Astrocyte (in vitro differentiated cells and primary cell): ENCODE data around the gene FAAH2. TPM values are rescaled to one million over a fixed set of nuclear protein-coding genes. Genes with fewer than 3 reads are reported as not detected.
A peak's percentile ranks its signal among the peaks of the same experiment; 100 is the strongest.
"Not testable (repeated sequence)": the region's sequence is repeated elsewhere in the genome, so short reads cannot be mapped to it uniquely, and the experiment has no call there.

Experiments
- DNase-seq: peaks from one replicate; pipeline ENCODE4 v3.0.0-alpha.2; 2010; ENCODE audit warnings: low read depth
- FAIRE-seq: peaks from 2 replicates; lab custom pipeline; 2011; peaks lifted over from hg19 to GRCh38; lab: Jason Lieb, UNC
- H2AFZ ChIP-seq: 2 replicates; pipeline ENCODE4 v1.6.0; 2012; ENCODE audit warnings: low read depth, low read length, inconsistent platforms
- H3K27ac ChIP-seq: 2 replicates; pipeline ENCODE4 v1.5.1; 2011; ENCODE audit warnings: low read depth, low read length, inconsistent platforms
- H3K27me3 ChIP-seq: 2 replicates; pipeline ENCODE4 v1.6.0; 2011; ENCODE audit warnings: low read length, inconsistent platforms; ENCODE audit not compliant: insufficient read depth
- H3K36me3 ChIP-seq: 2 replicates; pipeline ENCODE4 v1.5.1; 2011; ENCODE audit warnings: low read length, inconsistent platforms; ENCODE audit not compliant: insufficient read depth
- H3K4me1 ChIP-seq: 2 replicates; pipeline ENCODE4 v1.5.1; 2011; ENCODE audit warnings: low read length, inconsistent platforms; ENCODE audit not compliant: insufficient read depth
- H3K4me2 ChIP-seq: 2 replicates; pipeline ENCODE4 v1.6.0; 2012; ENCODE audit warnings: low read length, inconsistent platforms
- H3K4me3 ChIP-seq: 2 replicates; pipeline ENCODE4 v1.5.1; 2011; ENCODE audit warnings: low read depth, mild to moderate bottlenecking, low read length, inconsistent platforms; ENCODE audit not compliant: insufficient read depth
- H3K79me2 ChIP-seq: 2 replicates; pipeline ENCODE4 v1.6.0; 2012; ENCODE audit warnings: mild to moderate bottlenecking, low read length, inconsistent platforms; ENCODE audit not compliant: insufficient read depth
- H3K9ac ChIP-seq: 2 replicates; pipeline ENCODE4 v1.6.0; 2012; ENCODE audit warnings: mild to moderate bottlenecking, low read length, inconsistent platforms
- H3K9me3 ChIP-seq: 2 replicates; pipeline ENCODE4 v1.5.1; 2012; ENCODE audit warnings: low read depth, mild to moderate bottlenecking, low read length, inconsistent platforms; ENCODE audit not compliant: insufficient read depth
- H4K20me1 ChIP-seq: 2 replicates; pipeline ENCODE4 v1.6.0; 2012; ENCODE audit warnings: low read length, inconsistent platforms; ENCODE audit not compliant: insufficient read depth
- H3K27ac Mint-ChIP-seq: one replicate; pipeline ENCODE4 v1.8.0; 2021; ENCODE audit warnings: mild to moderate bottlenecking, mixed read lengths; ENCODE audit not compliant: unreplicated experiment
- H3K27me3 Mint-ChIP-seq: one replicate; pipeline ENCODE4 v1.8.0; 2021; ENCODE audit warnings: low read depth, mixed read lengths; ENCODE audit not compliant: unreplicated experiment
- H3K36me3 Mint-ChIP-seq: one replicate; pipeline ENCODE4 v1.8.0; 2021; ENCODE audit warnings: low read depth, mixed read lengths; ENCODE audit not compliant: unreplicated experiment
- H3K4me1 Mint-ChIP-seq: one replicate; pipeline ENCODE4 v1.8.0; 2021; ENCODE audit warnings: low read depth, mixed read lengths; ENCODE audit not compliant: unreplicated experiment
- H3K4me3 Mint-ChIP-seq: one replicate; pipeline ENCODE4 v1.8.0; 2021; ENCODE audit warnings: mild to moderate bottlenecking, moderate library complexity, mixed read lengths; ENCODE audit not compliant: unreplicated experiment
- H3K9me3 Mint-ChIP-seq: one replicate; pipeline ENCODE4 v1.8.0; 2021; ENCODE audit warnings: mild to moderate bottlenecking, mixed read lengths; ENCODE audit not compliant: unreplicated experiment
- EZH2 ChIP-seq: IDR thresholded peaks from 2 replicates; pipeline ENCODE4 v1.6.1; 2012; ENCODE audit warnings: mild to moderate bottlenecking, low read length, inconsistent platforms; ENCODE audit not compliant: insufficient read depth
- total RNA-seq: library from RNA; stranded (reverse); gene quantifications from 2 replicates; pipeline ENCODE4 v1.2.1, GENCODE V29; 2021
- TF ChIP-seq, protein P1 (sequence below): IDR thresholded peaks from 2 replicates; pipeline ENCODE4 v1.5.1; 2011; ENCODE audit warnings: low read depth, mild to moderate bottlenecking, inconsistent platforms, low read length, moderate library complexity; ENCODE audit not compliant: insufficient read depth

Gene FAAH2
- total RNA-seq, 1 donor from 2014 or later: 0.20 TPM

DNA sequence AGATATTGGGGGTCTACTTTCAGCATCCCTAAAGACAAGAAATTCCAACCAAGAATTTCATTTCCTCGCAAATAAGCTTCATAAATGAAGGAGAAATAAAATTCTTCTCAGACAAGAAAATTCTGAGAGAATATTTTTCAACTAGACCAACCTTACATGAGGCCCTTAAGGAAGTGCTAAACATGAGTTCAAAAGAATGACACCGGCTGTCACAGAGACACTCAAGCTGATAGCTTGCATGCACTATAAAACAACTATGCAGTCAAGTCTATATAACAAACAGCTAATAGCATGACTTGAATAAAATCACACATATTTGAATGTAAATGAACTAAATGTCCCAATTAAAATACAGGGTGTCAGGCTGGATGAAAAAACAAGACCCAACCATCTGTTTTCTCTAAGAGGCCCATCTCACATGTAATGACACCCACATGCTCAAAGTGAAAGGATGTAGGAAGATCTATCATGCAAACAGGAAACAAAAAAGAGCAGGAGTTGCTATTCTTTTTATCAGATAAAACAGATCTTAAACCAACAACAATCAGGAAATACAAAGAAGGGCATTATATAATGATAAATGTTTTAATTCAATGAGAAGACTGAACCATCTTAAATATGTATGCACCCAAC lies 27.2 kb downstream of the FAAH2 start:
- no peaks in the 10 kb centered on the region for H3K36me3 ChIP-seq
- no peak overlapping the region for H3K27ac ChIP-seq
- no peak overlapping the region for H3K4me3 ChIP-seq
- no peaks in the 10 kb centered on the region for H3K9me3 Mint-ChIP-seq
- no peaks in the 10 kb centered on the region for H3K27me3 Mint-ChIP-seq
- no peaks in the 10 kb centered on the region for H4K20me1 ChIP-seq
- no peaks in the 10 kb centered on the region for H3K36me3 Mint-ChIP-seq
- H3K9me3 ChIP-seq: no peaks in the 10 kb centered on the region
- no peaks in the 10 kb centered on the region for H3K79me2 ChIP-seq
- no peak overlapping the region for H3K4me3 Mint-ChIP-seq
- FAIRE-seq (peak; percentile 56), DNase-seq (no peak)
- no peaks in the 10 kb centered on the region for H3K27me3 ChIP-seq
- H3K4me1 ChIP-seq: no peaks in the 10 kb centered on the region
- H3K4me2 ChIP-seq: no peak overlapping the region
- no peak overlapping the region for H3K9ac ChIP-seq
- H3K4me1 Mint-ChIP-seq: peaks cover 5% of the 10 kb centered on the region
- no peak overlapping the region for H3K27ac Mint-ChIP-seq
- no peak overlapping the region for H2AFZ ChIP-seq
- TF ChIP-seq, protein P1, sequence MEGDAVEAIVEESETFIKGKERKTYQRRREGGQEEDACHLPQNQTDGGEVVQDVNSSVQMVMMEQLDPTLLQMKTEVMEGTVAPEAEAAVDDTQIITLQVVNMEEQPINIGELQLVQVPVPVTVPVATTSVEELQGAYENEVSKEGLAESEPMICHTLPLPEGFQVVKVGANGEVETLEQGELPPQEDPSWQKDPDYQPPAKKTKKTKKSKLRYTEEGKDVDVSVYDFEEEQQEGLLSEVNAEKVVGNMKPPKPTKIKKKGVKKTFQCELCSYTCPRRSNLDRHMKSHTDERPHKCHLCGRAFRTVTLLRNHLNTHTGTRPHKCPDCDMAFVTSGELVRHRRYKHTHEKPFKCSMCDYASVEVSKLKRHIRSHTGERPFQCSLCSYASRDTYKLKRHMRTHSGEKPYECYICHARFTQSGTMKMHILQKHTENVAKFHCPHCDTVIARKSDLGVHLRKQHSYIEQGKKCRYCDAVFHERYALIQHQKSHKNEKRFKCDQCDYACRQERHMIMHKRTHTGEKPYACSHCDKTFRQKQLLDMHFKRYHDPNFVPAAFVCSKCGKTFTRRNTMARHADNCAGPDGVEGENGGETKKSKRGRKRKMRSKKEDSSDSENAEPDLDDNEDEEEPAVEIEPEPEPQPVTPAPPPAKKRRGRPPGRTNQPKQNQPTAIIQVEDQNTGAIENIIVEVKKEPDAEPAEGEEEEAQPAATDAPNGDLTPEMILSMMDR: no peak
- no peak for TF ChIP-seq EZH2

DNA sequence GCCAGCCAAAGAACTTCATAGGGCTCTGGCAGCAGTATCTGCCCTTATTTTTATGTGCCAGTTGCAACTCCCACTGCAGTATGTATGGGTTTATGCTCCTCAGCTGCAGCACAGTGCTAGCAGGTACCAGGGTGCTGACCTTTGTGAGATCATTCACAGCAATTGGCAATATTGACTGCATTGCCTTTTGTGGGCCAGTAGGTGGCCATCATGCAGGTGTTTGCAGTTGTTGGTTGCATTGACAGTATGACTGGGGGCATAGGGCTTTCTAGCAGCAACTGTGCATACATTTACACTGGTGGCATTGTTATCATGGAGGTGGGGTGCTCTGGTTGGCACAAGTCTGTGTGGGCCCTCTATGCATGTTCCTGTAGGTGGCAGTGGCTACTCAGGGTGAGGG lies 42.5 kb downstream of the FAAH2 start:
- Histone ChIP-seq H2AFZ (no peak overlapping the region), H3K79me2 (no peaks in the 10 kb centered on the region), H3K4me2 (no peak overlapping the region), H4K20me1 (no peaks in the 10 kb centered on the region), H3K9ac (no peak overlapping the region), H3K27me3 (no peaks in the 10 kb centered on the region), H3K4me1 (no peaks in the 10 kb centered on the region), H3K36me3 (no peaks in the 10 kb centered on the region), H3K27ac (no peak overlapping the region), H3K9me3 (no peaks in the 10 kb centered on the region), H3K4me3 (no peak overlapping the region)
- Mint-ChIP-seq H3K4me3 (no peak overlapping the region), H3K27me3 (no peaks in the 10 kb centered on the region), H3K4me1 (no peaks in the 10 kb centered on the region), H3K27ac (no peak overlapping the region), H3K9me3 (no peaks in the 10 kb centered on the region), H3K36me3 (no peaks in the 10 kb centered on the region)
- TF ChIP-seq, protein P1: no peak
- TF ChIP-seq EZH2: no peak
- FAIRE-seq (no peak), DNase-seq (no peak)

DNA sequence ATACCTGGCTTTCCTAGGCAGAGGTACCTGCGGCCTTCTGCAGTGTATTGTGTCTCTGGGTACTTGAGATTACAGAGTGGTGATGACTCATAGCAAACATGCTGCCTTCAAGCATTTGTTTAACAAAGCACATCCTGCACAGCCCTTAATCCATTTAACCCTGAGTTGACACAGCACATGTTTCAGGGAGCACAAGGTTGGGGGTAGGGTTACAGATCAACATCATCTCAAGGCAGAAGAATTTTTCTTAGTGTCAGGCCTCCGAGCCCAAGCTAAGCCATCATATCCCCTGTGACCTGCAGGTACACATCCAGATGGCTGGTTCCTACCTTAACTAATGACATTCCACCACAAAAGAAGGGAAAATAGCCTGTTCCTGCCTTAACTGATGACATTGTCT lies 49.3 kb downstream of the FAAH2 start:
- not testable (repeated sequence) for H3K4me2 ChIP-seq, H3K79me2 ChIP-seq, H3K4me1 Mint-ChIP-seq, H3K9me3 Mint-ChIP-seq, H3K36me3 ChIP-seq, H3K27ac Mint-ChIP-seq, H3K27ac ChIP-seq, H3K27me3 Mint-ChIP-seq, FAIRE-seq, H2AFZ ChIP-seq, H3K4me3 Mint-ChIP-seq, DNase-seq, H4K20me1 ChIP-seq, H3K27me3 ChIP-seq, H3K36me3 Mint-ChIP-seq, H3K9me3 ChIP-seq, H3K4me3 ChIP-seq, H3K9ac ChIP-seq, H3K4me1 ChIP-seq
